Mucosa of rectum (tissue), 2 donors: ENCODE data around the gene LMTK2.
A peak's percentile ranks its signal among the peaks of the same experiment; 100 is the strongest.

Source experiments
- H3K27ac ChIP-seq, 2 donors: one replicate each; pipeline ENCODE4 v1.7.0; 2013; ENCODE audit warnings: inconsistent platforms in 2 of 2, low read depth in 2 of 2, low read length in 2 of 2
- H3K27me3 ChIP-seq, 2 donors: one replicate each; pipeline ENCODE4 v1.7.0; 2013; ENCODE audit warnings: low read length in 2 of 2; ENCODE audit not compliant: control insufficient read depth in 2 of 2, insufficient read depth in 2 of 2
- H3K36me3 ChIP-seq, 2 donors: one replicate each; pipeline ENCODE4 v1.7.0; 2013; ENCODE audit warnings: low read length in 2 of 2; ENCODE audit not compliant: control insufficient read depth in 2 of 2, insufficient read depth in 2 of 2
- H3K4me1 ChIP-seq, 2 donors: one replicate each; pipeline ENCODE4 v1.7.0; 2013; ENCODE audit warnings: low read length in 2 of 2, mild to moderate bottlenecking in 1 of 2; ENCODE audit not compliant: control insufficient read depth in 2 of 2, insufficient read depth in 2 of 2
- H3K4me3 ChIP-seq, 2 donors: one replicate each; pipeline ENCODE4 v1.7.0; 2013; ENCODE audit warnings: low read length in 2 of 2
- H3K9ac ChIP-seq, 2 donors: one replicate each; pipeline ENCODE4 v1.7.0; 2013; ENCODE audit warnings: low read length in 2 of 2, low read depth in 1 of 2, mild to moderate bottlenecking in 1 of 2
- H3K9me3 ChIP-seq, 2 donors: one replicate each; pipeline ENCODE4 v1.7.0; 2013; ENCODE audit warnings: low read length in 2 of 2; ENCODE audit not compliant: control insufficient read depth in 2 of 2
- donor health status: healthy.
- donor health status: Normal muscosa, but diverticular disease.

Gene LMTK2

DNA sequence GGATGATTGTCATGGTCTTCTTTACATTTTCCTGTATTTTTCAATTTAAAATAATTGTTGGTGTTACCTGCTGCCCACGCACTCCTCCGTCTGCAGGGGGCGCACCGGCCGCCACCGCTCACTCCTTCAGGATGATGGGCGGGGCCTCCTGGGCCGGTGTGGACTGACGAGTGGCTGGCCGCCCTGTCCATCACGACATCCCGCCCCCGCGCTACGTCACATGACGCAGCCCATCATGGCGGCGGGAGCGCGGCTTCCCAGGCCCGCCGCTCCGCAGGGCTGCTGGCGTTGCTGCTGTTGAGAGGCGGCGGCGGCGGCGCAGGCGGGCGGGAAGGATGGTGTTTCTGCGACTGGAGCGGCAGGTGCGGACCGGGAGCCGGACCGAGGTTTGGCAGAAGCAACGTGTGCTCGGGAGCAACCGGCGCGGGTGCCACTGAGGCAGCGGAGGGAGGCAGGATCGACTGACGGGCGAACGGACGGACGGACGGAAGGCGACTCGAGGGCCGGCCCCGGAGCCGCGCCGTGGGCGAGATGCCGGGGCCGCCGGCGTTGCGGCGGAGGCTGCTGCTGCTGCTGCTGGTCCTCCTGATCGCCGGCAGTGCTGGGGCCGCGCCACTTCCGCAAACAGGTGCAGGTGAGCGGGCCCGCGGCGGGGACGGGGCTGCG lies at the start of gene LMTK2:
Gene LMTK2, plus strand, starts transcription at position 216 of the 666 bp plus-strand sequence. Its CDS starts 316 bp downstream, at position 532.
- H3K4me3 ChIP-seq = peak within 1 kb of the TSS; percentile 87 to 93
- H3K9ac ChIP-seq = peak within 1 kb of the TSS; percentile 77 to 98
- peaks cover 0 to 4% of the 10 kb centered on the region in 2 donors for H3K9me3 ChIP-seq
- peaks cover 18 to 24% of the 10 kb centered on the region in 2 donors for H3K4me1 ChIP-seq
- peak within 1 kb of the TSS; percentile 92 to 93 for H3K27ac ChIP-seq
- no peaks in the 10 kb centered on the region for H3K36me3 ChIP-seq
- no peaks in the 10 kb centered on the region for H3K27me3 ChIP-seq

DNA sequence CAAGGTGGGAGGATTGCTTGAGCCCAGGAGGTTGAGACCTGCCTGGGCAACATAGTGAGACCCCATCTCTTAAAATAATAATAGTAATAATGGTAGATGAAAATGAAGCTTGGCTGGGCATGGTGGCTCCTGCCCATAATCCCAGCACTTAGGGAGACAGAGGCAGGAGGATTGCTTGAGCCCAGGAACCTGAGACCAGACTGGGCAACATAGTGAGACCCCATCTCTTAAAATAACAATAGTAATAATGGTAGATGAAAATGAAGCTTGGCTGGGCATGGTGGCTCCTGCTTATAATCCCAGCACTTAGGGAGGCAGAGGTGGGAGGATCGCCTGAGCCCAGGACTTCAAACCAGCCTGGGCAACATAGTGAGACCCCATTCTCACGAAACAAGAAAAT lies 49.5 kb upstream of the LMTK2 start:
- Histone ChIP-seq H3K9me3 (no peaks in the 10 kb centered on the region), H3K4me3 (no peak overlapping the region), H3K36me3 (no peaks in the 10 kb centered on the region), H3K27ac (no peak overlapping the region), H3K9ac (no peak overlapping the region), H3K4me1 (no peaks in the 10 kb centered on the region), H3K27me3 (peaks cover 0 to under 1% of the 10 kb centered on the region in 2 donors)

DNA sequence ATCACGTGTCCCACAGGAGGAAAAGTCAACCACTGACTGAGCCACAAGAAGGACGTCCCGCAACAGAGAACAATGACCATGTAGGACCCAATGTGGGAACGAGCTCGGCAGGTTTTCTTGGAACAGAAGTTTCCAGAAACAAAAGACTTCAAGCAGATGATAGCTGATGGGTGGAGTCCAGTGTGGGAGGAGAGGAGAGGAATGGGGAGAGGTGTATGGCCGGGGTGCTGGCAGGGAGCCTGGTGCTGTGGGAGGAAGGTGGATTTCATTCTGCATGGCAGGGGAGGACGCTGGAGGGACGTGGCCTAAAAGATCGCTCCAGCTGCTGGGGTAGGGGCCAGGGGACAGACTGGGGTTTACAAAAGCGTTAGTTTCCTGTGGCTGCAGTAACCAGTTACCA lies 48.5 kb upstream of the LMTK2 start:
- Histone ChIP-seq H3K36me3 (no peaks in the 10 kb centered on the region), H3K27me3 (no peaks in the 10 kb centered on the region), H3K9me3 (peaks cover 0 to 3% of the 10 kb centered on the region in 2 donors), H3K4me1 (no peaks in the 10 kb centered on the region), H3K4me3 (no peak overlapping the region), H3K9ac (no peak overlapping the region), H3K27ac (no peak overlapping the region)

DNA sequence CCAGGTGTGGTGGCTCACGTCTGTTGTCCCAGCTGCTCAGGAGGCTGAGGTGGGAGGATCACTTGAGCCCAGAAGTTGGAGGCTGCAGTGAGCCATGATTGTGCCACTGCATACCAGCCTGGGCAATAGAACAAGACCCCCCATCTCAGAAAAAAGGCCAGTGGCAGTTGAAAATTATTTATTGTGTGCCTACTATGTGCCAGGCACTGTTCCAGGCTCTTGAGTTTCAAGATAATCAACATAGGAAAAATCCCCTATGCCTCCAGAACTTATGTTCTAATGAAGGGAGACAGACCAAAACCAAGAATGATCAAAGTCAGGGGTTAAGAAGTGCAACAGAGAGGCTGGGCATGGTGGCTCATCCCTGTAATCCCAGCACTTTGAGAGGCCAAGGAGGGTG lies 42.4 kb upstream of the LMTK2 start:
- Histone ChIP-seq H3K36me3 (no peaks in the 10 kb centered on the region), H3K4me1 (no peaks in the 10 kb centered on the region), H3K9ac (no peak overlapping the region), H3K9me3 (peaks cover 0 to 4% of the 10 kb centered on the region in 2 donors), H3K27ac (no peak overlapping the region), H3K4me3 (no peak overlapping the region), H3K27me3 (no peaks in the 10 kb centered on the region)

DNA sequence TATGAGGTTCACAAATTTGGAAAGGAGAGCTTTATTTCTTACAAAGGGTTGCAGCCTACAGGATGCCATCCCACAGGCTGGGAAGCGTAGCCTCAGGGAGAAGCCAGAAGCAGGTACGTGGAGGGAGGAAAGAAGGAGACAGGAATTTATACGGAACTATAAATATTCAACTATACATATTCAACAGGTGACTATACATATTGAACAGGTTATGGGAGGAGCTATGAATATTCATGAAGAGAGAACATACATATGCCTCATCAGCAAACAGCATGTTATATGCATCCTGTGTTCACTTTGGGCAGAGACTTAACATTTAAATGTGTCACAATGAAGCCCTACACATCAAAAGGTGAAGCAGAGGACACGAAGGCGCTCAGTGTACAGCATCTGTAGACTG lies 40.5 kb upstream of the LMTK2 start:
- Histone ChIP-seq H3K4me3 (no peak overlapping the region), H3K36me3 (no peaks in the 10 kb centered on the region), H3K9me3 (peaks cover 0 to 4% of the 10 kb centered on the region in 2 donors), H3K27ac (no peak overlapping the region), H3K9ac (no peak overlapping the region), H3K27me3 (no peaks in the 10 kb centered on the region), H3K4me1 (no peaks in the 10 kb centered on the region)

DNA sequence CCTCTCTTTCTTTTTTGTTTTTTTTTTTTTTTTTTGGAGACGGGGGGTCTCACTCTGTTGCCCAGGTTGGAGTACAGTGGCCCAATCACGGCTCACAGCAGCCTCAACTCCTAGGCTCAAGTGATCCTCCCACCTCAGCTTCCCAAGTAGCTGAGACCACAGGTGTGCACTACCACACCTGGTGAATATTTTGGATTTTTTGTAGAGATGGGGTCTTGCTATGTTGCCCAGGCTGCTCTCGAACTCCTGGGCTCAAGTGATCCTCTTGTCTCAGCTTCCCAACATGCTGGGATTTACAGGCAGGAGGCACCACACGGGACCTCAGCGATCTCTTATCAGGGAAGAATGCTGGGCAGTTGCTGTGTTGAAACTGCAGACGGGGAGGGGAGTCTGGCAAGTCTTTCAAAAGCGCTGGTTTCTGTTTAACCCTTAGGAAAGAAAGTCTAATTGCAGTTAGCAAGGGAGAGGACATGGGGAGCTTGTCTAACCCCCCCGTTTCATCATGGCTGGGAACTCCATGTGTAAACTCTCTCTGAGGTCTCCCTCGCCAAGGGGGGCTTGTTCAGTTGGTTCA lies 39.6 kb upstream of the LMTK2 start:
- no peaks in the 10 kb centered on the region for H3K36me3 ChIP-seq
- H3K27ac ChIP-seq = no peak overlapping the region
- peaks cover 0 to 4% of the 10 kb centered on the region in 2 donors for H3K9me3 ChIP-seq
- H3K27me3 ChIP-seq = no peaks in the 10 kb centered on the region
- H3K4me1 ChIP-seq = no peaks in the 10 kb centered on the region
- H3K9ac ChIP-seq = no peak overlapping the region
- no peak overlapping the region for H3K4me3 ChIP-seq

DNA sequence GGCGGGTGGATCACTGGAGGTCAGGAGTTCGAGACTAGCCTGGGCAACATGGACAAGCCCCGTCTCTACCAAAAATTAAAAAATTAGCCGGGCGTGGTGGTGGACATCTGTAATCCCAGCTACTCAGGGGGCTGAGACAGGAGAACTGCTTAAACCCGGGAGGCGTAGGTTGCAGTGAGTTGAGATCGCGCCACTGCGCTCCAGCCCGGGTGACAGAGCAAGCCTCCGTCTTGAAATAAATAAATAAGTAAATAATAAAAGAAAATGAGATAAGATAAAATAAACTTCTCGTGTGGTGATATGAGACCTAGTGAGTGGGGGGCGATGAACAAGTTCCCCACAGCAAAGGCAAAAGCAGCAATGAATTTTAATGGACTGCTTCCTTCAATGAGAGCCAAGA lies 33.6 kb upstream of the LMTK2 start:
- no peak overlapping the region for H3K9ac ChIP-seq
- H3K9me3 ChIP-seq = no peaks in the 10 kb centered on the region
- no peaks in the 10 kb centered on the region for H3K27me3 ChIP-seq
- no peaks in the 10 kb centered on the region for H3K4me1 ChIP-seq
- no peak overlapping the region for H3K4me3 ChIP-seq
- no peaks in the 10 kb centered on the region for H3K36me3 ChIP-seq
- H3K27ac ChIP-seq = no peak overlapping the region

DNA sequence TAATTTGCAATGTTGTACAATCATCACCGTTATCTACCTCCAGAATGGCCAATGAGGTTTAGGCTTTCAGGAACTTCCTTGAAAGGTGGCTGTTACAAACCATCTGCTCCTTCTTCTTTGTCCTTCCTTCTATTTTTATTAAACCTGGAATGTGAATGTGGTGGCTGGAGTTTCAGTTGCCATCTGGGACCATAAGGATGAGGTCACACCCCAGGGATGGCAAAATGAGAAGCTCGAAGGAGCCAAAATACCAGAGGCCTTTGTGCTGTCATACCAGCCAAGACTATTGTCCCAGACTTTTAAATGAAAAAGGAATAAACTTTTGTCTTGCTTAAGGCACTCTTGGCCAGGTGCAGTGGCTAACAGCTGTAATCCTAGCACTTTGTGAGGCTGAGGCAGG lies 30.9 kb upstream of the LMTK2 start:
- no peaks in the 10 kb centered on the region for H3K36me3 ChIP-seq
- H3K27me3 ChIP-seq = no peaks in the 10 kb centered on the region
- no peak overlapping the region for H3K27ac ChIP-seq
- no peak overlapping the region for H3K4me3 ChIP-seq
- no peaks in the 10 kb centered on the region for H3K4me1 ChIP-seq
- no peak overlapping the region for H3K9ac ChIP-seq
- no peaks in the 10 kb centered on the region for H3K9me3 ChIP-seq

DNA sequence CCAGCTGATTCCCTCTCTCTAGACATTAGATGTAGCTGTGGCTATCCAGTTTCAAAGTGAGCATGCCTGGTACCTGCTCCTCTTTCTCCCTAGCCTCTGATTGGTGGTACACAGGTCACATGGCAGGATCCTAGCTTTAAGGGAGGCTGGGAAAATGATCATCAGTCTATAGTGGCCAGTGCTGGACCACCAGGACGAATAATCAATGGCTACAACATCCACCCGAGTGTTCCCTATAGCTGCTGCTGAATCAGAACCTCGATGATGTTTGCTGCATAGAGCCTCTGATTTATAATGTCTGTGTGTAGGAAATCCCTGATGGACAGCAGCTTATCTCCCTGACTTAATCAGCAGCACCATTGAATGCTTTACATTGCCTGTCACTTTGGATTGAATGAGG lies 28.9 kb upstream of the LMTK2 start:
- H3K36me3 ChIP-seq = no peaks in the 10 kb centered on the region
- no peaks in the 10 kb centered on the region for H3K27me3 ChIP-seq
- no peak overlapping the region for H3K27ac ChIP-seq
- no peak overlapping the region for H3K4me3 ChIP-seq
- no peaks in the 10 kb centered on the region for H3K4me1 ChIP-seq
- H3K9ac ChIP-seq = no peak overlapping the region
- no peaks in the 10 kb centered on the region for H3K9me3 ChIP-seq

DNA sequence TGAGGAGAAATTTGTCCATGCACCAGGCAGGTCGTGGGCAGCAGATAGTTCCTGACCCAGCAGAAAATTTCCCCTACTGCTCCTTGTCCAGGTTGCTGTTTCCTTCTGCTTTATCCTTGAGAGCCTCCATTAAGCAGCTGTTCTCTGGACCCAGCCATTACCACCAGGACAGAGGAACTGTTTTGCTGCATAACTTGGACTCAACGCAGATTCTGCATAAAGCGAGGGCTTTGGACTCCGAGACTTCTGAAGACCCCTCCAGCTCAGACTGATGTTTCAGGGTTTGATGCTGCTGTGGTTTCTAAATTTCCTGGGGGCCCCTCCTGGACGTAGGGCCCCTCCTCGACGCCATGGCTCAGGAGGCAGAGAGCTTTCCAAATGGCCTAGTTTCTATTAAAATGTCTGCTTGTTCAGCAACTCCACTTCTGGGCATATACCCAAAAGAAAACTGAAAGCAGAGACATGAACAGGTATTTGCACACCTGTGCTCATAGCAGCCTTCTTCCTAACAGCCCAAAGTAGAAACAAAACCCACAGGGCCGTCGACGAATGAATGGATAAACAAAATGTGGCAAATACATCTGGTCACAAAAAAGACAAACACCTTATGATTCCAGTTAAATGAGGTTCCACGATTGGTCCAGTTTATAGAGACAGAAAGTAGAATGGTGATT lies 28.3 kb upstream of the LMTK2 start:
- no peak overlapping the region for H3K9ac ChIP-seq

More for the DNA sequence above, 28.3 kb upstream of the LMTK2 start:
- H3K36me3 ChIP-seq = no peaks in the 10 kb centered on the region
- peaks cover 0 to 2% of the 10 kb centered on the region in 2 donors for H3K4me1 ChIP-seq
- no peak overlapping the region for H3K27ac ChIP-seq
- H3K27me3 ChIP-seq = no peaks in the 10 kb centered on the region
- no peak overlapping the region for H3K4me3 ChIP-seq
- H3K9me3 ChIP-seq = no peaks in the 10 kb centered on the region
